Coronary artery (tissue), 2 donors: ENCODE measurements around the gene MMP28.

ENCODE experiments used
- DNase-seq: peaks from one replicate; pipeline ENCODE4 v3.0.0-alpha.2; 2017; ENCODE audit warnings: low spot score
- H3K27ac ChIP-seq, 2 donors: fragments of 200-600 bp; sonication (generic); one replicate each; pipeline ENCODE4 v1.5.1; 2016 to 2019
- H3K4me3 ChIP-seq: fragments of 200-600 bp; sonication (generic); 2 replicates; pipeline ENCODE4 v1.5.1; 2016; ENCODE audit warnings: mild to moderate bottlenecking, moderate library complexity
- TF ChIP-seq, protein P1 (sequence below): fragments of 200-600 bp; sonication (generic); IDR thresholded peaks from one replicate; pipeline ENCODE4 v1.5.1; 2019; ENCODE audit warnings: antibody characterized with exemption

Gene MMP28

DNA sequence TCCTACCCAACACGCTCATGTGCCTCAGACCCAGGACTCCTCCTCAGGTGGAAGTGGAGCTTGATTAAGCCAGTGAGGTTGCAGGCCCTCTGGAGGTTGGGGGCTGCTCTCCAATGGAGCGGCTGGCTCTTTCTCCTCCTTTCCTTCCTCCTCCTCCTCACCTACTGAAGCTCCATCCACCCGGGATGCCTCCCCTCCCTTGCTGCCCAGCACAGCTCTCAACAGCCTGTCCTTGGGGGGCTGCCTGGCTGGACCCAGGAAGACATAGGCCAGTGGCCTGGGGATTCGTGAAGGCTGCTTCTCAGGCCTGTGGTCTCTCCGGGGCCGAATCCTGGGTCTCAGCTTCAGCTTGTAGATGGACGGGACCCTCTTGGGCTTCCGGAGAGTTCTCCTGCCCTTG is 50.6 kb downstream of the MMP28 start:
- TF ChIP-seq, protein P1, sequence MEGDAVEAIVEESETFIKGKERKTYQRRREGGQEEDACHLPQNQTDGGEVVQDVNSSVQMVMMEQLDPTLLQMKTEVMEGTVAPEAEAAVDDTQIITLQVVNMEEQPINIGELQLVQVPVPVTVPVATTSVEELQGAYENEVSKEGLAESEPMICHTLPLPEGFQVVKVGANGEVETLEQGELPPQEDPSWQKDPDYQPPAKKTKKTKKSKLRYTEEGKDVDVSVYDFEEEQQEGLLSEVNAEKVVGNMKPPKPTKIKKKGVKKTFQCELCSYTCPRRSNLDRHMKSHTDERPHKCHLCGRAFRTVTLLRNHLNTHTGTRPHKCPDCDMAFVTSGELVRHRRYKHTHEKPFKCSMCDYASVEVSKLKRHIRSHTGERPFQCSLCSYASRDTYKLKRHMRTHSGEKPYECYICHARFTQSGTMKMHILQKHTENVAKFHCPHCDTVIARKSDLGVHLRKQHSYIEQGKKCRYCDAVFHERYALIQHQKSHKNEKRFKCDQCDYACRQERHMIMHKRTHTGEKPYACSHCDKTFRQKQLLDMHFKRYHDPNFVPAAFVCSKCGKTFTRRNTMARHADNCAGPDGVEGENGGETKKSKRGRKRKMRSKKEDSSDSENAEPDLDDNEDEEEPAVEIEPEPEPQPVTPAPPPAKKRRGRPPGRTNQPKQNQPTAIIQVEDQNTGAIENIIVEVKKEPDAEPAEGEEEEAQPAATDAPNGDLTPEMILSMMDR, result no peak
- no peak overlapping the region for H3K4me3 ChIP-seq
- no peak for DNase-seq

DNA sequence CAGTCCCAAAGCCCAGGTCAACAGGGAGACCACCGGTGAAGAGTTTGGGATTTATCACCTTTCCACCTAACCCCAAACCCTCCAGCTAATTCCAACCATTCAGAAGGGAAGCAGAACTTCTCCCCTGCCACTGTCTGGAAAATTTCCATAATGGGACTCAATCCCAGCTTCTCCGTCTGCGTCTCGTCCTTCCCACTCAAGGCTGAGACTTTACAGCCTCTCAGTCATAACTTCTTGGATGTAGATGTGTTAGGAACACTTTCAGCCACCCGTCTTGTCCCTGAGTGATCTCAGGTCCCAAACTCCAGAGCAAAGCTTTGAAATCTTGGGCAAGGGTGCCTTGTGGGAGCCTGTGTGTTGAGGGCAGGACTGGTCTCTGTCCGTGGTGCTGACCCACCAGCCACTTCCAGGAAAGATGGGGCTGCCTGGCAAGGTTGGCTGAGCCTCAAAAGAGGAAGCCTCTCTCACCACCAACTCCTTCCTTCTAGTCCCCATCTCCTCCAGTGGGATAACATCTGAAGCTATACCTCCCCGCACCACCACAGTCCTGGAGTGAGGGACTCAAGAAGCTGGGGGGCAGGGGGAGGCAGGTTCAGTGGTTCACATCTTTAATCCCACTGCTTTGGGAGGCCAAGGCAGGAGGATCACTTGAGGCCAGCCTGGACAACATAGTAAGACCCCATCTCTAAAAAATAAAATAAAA is 51.7 kb downstream of the MMP28 start:
- DNase-seq, result no peak
- no peak overlapping the region for H3K27ac ChIP-seq
- no peak overlapping the region for H3K4me3 ChIP-seq
- TF ChIP-seq, protein P1, result no peak

More for the DNA sequence above, 50.6 kb downstream of the MMP28 start:
- no peak overlapping the region for H3K27ac ChIP-seq

DNA sequence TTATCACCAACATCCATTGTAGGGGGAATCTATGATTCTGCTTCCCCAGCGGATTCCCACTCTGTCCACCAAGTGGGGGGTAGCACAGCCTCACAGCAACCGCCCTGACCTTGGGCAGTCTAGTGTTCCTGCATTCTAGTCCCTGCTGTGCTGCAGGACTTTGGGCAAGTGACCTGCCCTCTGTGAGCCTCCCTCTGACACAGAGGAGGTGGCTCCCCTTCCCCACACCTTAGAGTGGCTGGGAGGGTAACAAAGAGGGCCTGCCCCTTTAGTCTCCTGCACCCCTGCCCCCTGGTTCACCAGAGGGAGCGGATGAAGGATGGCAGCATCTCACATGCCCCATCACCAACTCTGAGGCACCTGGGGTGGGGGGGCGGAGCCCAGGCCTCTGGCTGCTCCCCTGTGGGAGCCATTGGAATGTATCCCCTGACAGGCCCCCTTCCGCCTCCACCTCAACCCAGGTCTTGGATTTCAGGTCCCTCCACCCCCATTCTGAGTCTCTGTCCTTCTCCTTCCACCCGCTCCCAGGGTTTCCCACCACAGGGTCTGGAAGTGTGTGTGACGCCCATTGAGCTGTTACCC is 52.5 kb downstream of the MMP28 start:
- TF ChIP-seq, protein P1, result no peak
- H3K27ac ChIP-seq, result no peak overlapping the region
- DNase-seq, result no peak
- H3K4me3 ChIP-seq, result no peak overlapping the region

DNA sequence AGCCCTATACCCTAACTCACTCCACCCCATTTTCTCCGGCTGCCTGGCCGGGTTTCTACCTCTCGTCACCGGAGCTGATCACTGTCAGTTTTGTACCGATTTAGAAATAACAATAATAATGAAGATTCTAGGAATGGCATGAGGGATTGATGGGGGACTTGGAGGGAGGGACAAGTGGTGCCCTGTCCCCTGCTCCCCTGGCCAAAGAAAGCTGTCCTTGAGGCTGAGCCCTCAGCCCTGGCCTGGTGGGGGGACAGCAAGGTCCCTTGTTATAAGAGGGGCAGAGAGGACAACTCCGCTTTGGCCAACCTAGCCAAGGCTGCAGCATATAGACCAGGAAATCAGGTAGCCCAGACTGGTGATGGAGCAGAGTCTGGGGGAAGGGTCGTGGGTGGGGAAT is 52.9 kb downstream of the MMP28 start:
- Histone ChIP-seq H3K4me3 (no peak overlapping the region), H3K27ac (no peak overlapping the region)
- TF ChIP-seq, protein P1, result no peak
- no peak for DNase-seq

DNA sequence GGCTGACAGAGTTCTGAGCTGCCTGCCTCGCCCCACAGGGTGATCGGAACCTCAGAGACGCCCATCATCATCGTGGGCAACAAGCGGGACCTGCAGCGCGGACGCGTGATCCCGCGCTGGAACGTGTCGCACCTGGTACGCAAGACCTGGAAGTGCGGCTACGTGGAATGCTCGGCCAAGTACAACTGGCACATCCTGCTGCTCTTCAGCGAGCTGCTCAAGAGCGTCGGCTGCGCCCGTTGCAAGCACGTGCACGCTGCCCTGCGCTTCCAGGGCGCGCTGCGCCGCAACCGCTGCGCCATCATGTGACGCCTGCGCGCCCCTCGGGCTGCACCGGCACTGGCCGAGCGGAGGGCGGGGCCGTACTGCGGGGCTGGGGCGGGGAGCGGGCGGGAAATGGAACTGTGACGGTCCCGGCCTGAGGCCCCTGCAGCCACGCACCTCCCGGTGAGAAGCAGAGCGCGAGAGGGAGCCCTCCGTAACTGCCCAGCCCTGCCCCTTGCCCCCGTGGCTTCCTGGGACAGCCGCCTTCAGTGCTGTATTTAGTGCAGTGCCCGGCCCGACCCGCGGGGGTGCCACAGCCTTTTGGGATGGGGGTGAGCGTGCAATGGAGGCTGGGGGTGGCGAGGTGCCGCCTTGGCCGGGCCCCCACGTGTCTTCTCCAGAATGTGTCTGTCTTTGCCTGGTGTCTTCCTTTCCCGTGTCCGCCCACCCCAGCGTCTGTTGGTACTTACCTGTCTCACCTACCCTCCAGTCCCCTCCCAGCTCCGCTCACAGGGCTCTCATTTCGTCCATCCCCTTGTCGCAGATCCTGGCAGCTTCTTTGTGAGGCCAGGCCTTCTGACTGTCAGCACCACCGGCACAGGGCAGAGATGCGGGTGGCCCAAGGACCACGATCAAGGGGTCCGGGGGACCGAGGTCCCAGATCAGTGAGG is 54.2 kb downstream of the MMP28 start:
- H3K4me3 ChIP-seq, result peak overlapping the region; percentile 41
- DNase-seq, result no peak
- TF ChIP-seq, protein P1, result no peak

DNA sequence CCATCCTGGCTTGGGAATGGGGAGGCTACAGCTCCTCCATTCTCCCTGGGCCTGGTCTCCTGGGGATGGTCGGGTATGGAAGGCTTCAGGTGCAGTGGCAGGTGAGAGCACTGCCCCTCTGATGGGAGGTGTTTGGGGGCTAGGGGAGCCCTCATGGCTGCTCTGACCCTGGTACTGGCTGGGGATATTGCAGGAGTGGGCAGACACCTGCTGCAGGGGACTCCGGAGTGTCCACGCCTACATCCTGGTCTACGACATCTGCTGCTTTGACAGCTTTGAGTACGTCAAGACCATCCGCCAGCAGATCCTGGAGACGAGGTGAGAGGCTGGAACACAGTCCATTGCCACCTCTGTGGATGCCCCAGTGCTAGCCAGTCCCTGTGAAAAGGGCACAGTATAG is 55.2 kb downstream of the MMP28 start:
- H3K4me3 ChIP-seq, result no peak overlapping the region
- TF ChIP-seq, protein P1, result no peak
- no peak overlapping the region for H3K27ac ChIP-seq
- no peak for DNase-seq

More for the DNA sequence above, 54.2 kb downstream of the MMP28 start:
- no peak overlapping the region for H3K27ac ChIP-seq
